GM13977 (cell line): ENCODE results near the gene HYI.

ENCODE experiments used
- DNase-seq: peaks from one replicate; pipeline ENCODE4 v3.0.0; 2012; ENCODE audit warnings: low spot score
- in situ Hi-C: fragments of 300-500 bp; cut with MboI; formaldehyde crosslinking; loops from one replicate; pipeline ENCODE4 v1.12.0; 2022; ENCODE audit warnings: low sequenced_read_pairs, low pct_unique_long_range_greater_than_20kb, mixed read lengths, inconsistent platforms; ENCODE audit not compliant: unreplicated experiment
- TF ChIP-seq, protein P1 (sequence below): IDR thresholded peaks from 2 replicates; pipeline ENCODE4 v1.5.1; 2012; ENCODE audit warnings: mild to moderate bottlenecking, control low read depth; ENCODE audit not compliant: insufficient read depth; ENCODE audit errors: extremely low read depth, missing control alignments

HYI gene

DNA sequence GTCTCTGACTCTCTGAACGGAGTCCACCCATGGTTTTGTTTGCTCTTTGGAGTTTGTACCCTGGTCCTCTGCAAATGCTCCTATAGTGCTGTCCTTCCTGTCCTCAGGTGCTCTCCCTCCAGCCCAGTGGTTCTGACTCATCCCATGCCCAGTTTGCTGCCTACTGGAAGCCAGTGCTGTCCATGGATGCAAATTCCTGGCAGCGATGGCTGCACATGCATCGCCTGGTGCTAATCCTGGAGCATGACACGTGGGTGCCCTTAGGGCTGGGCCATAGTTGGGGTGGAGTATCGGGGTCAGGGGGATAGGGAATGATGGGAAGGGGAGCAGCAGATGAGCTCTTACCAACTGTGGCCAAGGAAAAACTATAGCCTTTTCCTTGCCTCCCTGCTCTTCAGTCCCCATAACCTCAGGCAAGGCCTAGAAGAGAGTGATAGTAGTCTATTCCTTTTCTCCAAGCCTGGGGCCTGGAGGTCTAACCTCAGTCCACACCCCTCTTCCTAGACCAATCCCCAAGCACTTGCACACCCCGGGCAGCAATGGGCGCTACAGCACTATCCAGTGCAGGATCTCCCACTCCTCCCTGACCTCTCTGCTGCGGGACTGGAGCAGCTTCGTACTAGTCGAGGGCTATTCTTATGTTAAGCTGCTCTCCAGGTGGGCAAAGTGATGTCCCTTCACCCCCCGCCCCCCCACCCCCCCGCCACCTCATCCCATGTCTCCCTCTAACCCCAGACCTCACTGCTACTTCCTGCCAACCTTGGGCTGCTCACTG is 31.6 kb downstream of the HYI start:
- in situ Hi-C loops = no loop called here
- TF ChIP-seq, protein P1, sequence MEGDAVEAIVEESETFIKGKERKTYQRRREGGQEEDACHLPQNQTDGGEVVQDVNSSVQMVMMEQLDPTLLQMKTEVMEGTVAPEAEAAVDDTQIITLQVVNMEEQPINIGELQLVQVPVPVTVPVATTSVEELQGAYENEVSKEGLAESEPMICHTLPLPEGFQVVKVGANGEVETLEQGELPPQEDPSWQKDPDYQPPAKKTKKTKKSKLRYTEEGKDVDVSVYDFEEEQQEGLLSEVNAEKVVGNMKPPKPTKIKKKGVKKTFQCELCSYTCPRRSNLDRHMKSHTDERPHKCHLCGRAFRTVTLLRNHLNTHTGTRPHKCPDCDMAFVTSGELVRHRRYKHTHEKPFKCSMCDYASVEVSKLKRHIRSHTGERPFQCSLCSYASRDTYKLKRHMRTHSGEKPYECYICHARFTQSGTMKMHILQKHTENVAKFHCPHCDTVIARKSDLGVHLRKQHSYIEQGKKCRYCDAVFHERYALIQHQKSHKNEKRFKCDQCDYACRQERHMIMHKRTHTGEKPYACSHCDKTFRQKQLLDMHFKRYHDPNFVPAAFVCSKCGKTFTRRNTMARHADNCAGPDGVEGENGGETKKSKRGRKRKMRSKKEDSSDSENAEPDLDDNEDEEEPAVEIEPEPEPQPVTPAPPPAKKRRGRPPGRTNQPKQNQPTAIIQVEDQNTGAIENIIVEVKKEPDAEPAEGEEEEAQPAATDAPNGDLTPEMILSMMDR = no peak
- no peak for DNase-seq

DNA sequence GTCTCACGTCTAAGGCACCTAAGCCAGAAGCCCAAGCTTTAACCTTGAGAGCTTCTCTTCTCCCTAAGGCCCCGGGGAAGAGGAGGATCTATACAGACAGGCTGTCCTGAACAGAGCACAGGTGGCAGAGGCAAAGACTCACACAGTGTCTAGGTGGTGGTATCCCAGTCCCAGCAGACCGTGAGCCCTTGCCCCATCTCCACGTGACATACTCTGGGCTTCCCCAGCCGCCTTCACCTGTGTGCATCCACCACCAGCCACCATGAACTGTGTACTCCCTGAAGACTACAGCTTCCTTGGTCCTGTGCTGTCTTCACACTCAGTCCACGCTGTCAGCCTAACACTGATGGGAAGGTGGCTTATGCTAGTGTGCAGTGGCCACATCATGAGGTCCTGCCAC is 32.3 kb downstream of the HYI start:
- DNase-seq = no peak
- in situ Hi-C loops = no loop called here
- TF ChIP-seq, protein P1 = no peak

DNA sequence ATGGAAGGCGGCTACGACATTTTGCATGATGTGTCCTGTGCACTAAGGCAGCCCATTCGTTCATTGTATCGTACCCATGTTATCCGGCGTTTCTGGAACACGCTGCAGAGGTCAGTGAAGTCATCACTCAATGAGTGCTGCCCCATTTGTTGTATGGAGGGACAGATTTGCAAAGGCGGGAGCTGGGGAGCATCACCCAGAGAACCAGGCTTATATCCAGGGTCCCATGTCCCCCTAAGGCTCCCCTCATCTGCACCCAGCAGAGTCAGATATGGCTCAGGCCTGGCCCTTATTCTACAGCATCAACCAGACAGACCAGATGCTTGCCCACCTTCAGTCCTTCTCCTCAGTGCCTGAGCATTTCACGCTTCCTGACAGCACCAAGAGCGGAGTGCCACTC is 32.9 kb downstream of the HYI start:
- DNase-seq = no peak
- TF ChIP-seq, protein P1 = no peak
- in situ Hi-C loops = no loop called here

DNA sequence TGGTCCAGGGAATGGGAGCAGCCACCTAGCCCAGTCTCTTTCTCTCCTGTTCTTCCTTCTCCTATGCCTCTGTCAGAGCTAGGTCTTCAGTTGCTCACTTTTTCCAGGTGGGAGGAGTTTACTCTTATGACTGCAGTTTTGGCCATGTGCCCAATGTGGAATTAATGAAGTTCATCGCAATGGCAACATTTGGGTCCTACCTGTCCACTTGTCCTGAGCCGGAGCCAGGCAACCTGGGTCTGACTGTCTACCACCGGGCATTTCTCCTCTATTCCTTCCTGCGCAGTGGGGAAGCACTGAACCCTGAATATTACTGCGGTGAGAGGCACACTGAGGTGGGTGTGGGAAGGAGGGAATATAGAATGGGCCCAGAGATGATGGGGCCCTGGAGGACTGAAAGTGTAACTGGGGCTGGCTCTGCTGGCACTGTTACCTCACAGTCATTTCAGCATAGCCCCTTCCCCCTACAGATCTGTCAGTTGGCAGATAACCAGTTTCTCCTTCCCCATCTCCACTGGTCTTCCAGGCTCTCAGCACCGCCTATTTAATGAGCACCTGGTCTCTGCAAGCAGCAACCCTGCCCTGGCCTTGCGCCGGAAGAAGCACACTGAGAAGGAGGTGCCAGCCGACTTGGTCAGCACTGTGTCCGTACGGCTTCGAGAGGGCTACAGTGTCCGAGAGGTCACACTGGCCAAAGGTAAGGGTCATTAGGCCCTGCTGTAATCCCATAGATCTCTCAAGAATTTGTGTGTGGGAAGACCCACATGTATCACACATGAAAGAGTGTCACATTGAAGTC is 33.9 kb downstream of the HYI start:
- in situ Hi-C loops = no loop called here

DNA sequence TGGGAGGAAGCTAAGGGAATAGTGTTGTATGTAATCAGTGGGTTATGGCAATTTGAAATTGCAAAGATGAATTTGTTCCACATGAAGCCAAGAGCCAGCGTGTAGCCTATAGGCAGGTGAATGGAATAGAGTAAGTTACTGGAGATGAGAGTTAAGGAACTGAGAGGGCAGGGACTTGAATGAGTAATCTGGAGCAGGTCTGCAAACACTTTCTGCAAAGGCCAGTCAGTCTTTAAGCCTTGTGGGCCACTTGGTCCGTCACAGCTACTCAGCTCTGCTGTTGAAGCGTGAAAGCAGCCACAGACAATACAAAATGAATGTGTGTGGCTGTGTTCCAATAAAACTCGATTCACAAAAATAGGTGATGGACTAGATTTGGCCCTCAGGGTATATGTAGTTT is 34.9 kb downstream of the HYI start:
- TF ChIP-seq, protein P1 = no peak
- DNase-seq = no peak
- in situ Hi-C loops = no loop called here

More for the DNA sequence above, 33.9 kb downstream of the HYI start:
- no peak for DNase-seq
- TF ChIP-seq, protein P1 = no peak

DNA sequence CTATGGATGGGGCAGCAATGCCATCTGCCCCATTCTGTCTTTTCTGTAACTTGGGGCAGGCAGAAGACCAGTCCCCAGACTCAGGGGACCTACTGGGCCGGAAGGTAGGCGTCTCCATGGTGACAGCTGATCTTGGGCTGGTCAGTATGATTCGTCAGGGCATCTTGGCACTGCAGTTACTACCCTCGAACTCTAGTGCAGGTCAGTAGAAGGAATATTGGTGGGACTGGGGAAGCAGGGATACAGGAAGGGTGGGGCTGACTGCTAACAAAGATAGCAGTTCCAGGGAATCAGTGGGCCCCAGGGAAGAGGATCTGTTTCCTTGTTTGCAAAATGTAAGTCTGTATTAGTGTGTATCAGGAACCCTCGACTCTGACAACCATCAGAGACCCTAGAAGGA is 37.8 kb downstream of the HYI start:
- no peak for DNase-seq
- TF ChIP-seq, protein P1 = no peak

More for the DNA sequence above, 37.8 kb downstream of the HYI start:
- in situ Hi-C loops = no loop called here
